HG03342 (cell line): ENCODE data around the gene CSF3R.
"Not testable (repeated sequence)": the region's sequence is repeated elsewhere in the genome, so short reads cannot be mapped to it uniquely, and the experiment has no call there.

ENCODE experiments used
- ATAC-seq: cut with Tn5 transposase; IDR thresholded peaks from one replicate; pipeline ENCODE4 v1.9.1; 2021; ENCODE audit warnings: mild to moderate bottlenecking, moderate library complexity; ENCODE audit not compliant: unreplicated experiment

CSF3R gene

DNA sequence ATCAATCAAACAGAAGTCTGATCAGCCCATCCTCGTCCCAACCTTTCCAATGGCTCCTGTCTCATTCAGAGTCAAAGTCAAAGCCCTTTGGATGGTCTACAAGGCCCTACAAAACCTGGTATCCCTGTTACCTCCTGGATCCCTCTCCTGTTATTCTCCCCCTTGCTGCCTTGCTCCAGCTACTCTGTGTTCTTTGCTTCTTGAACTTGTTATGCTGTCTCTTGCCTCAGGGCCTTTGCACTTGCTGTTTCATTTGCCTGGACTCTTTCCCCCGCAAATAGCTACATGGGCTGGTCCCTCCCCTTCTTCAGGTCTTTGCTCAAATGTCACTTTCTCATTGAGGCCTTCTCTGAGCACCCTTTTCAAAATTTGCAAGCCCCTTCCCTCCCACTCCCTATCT, 1.4 kb upstream of the CSF3R start:
- no peak for ATAC-seq

- ATAC-seq = no peak
These were observed 666 bp downstream of the CSF3R start for GRCh38 chr1:36481771-36482723.

- ATAC-seq = no peak
These were observed 1.6 kb downstream of the CSF3R start for GRCh38 chr1:36481091-36481490.

DNA sequence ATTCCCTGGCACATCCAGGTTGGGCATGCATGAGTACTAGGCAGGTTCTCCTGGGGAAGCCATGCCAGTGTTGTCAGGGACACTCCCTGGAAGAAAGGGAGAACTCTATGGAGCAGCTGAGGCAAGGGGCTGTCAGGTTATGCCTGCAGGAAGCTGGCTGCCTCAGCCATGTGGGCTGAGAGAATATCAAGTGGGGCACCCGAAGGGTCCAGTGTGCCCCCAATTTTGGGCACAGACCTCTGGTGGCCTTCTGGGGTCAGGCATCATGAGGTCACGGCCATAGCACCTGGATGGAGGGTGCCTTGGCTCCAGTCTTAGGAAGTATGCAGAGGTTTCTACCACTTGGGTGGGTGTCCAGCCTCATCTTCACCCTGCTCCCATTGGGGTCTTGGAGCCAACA, 2.6 kb downstream of the CSF3R start:
- ATAC-seq = no peak

GRCh38 chr1:36479505-36480051, 3.1 kb downstream of the CSF3R start:
- ATAC-seq = no peak

DNA sequence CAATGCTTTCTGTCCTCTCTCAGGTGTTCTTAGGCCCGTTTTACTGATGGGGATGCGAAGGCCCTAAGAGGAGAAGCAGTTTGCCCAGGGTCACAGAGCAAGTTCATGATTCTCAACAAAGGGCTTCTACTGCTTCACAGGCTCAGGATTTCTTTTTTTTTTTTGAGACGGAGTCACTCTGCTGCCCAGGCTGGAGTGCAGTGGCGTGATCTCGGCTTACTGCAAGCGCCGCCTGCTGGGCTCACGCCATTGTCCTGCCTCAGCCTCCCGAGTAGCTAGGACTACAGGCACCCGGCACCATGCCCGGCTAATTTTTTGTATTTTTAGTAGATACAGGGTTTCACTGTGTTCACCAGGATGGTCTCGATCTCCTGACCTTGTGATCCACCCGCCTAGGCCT, 5.1 kb downstream of the CSF3R start:
- not testable (repeated sequence) for ATAC-seq

GRCh38 chr1:36476945-36477344, 5.8 kb downstream of the CSF3R start:
- ATAC-seq = no peak

- no peak for ATAC-seq
These were observed 6.7 kb downstream of the CSF3R start for GRCh38 chr1:36475910-36476604.

DNA sequence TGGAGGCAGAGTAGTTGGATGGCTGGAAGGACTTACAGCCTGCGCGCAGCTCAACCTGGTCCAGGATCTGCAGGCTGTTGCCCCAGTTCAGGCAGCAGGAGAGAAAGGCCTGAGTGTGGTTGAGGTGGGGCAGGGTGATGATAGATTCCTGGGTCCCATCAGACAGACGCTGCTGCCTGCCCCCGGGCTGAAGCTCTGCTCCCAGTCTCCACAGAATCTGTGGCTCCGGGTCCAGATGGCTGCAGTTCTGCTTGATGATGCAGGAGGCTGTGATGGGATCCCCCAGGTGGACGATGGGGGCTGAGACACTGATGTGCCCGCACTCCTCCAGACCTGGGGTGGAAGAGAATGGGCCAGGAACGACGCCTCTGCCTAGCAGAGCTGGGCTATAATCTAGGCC, 7.4 kb downstream of the CSF3R start:
- ATAC-seq = no peak

DNA sequence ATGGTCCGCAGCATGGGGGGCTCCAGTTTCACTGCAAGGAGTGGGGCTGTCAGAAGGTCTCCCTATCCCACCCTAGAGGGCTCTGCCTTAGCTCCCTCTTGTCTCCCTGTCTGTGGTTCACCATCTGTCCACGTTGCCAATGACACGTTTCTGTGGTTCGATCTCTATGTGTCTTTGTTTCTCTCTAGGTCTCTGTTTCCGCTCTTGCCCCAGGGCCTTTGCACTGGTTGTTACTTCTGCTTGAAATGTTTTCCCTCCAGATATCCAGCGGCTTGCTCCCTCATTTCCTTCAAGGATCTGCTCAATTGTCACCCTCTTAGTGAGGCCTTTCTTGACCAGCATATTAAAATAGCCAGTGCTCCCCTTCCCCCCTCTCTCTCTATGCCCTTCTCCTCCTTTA, 10.1 kb downstream of the CSF3R start:
- no peak for ATAC-seq

- ATAC-seq = no peak
These were observed 10.7 kb downstream of the CSF3R start for GRCh38 chr1:36471830-36472641.

- no peak for ATAC-seq
These were observed 13.6 kb downstream of the CSF3R start for GRCh38 chr1:36469163-36469562.

DNA sequence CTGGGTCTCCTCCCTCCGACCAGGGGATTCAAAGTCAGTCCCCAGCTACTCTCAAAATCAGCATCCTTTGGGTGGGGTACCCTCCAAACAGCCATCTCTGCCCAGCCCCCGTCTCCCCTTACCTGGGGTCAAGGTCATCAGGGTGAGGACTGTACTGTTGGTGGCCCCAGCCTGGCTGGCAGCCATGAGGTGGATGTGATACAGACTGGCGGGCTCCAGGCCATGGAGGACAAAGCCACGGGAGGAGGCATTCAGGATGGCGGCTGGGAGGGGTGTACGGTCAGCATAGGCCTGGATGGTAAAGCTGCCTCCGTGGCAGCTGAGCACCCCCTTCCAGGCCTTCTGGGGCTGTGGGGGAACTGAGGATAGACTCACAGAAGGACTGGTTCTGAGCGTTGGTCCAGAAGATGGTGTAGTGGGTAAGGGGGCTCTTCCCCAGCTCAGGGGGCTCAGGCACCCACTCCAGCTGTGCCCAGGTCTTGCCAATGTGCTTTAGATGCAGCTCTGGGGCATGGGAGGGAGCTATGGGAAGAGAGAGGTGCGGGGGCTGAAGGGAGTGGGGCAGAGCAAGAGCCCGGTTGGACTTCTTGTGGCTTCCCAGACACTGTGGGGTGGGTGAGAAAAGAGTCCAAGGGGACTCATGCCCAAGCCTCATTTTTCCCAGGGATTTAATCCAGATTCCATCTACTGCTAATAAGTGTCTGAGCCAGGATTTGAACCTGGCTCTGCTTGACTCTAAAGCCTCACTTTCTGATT, 14.8 kb downstream of the CSF3R start:
- ATAC-seq = no peak

DNA sequence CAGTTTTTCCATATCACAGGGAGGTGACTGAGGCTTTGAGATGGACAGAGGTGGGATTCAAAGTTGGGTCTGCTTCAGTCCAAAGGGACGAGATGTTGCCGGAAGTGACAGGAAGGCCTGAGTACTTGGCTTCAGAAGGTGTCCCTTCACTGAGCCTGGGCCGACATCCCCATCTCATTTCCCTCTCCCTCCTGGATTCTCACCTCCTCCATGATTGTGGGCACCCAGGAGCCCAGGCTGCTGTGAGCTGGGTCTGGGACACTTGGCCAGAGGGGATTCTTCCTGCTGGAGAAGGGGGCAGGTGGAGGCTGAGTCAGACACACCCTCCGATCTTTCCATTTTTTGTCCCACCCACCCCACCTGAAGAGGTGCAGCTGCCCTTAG, 15.7 kb downstream of the CSF3R start:
- no peak for ATAC-seq

- no peak for ATAC-seq
These were observed 16.2 kb downstream of the CSF3R start for GRCh38 chr1:36466370-36467026.

DNA sequence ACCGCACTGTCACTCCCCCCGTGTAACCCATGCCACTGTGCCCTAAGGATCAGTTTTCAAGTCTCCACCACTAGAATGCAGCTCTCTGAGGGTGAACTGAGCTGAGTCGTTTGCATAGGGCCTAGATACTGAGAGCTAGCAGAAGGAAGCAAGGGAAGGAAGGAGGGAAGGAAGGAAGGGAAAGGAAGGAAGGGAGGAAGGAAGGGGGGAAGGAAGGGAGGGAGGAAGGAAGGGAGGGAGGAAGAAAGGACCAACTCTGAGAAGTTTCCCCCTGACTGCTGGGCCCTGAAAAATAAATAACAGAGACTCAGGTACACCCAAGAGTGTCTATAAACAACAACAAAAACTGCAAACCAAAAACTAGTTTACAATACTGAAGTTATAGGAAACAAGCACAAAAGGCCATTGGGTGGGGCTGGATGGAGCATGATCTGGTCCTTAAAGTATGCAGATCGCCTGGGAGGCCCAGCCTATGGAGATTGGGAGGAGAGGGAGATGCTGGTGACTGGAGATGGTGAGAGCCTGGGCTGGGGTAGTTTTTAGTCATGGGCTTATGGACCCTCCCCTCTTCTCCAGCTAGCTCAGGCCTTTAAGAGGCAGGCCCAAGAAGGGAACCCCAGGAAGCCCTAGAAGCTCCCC, 16.9 kb downstream of the CSF3R start:
- ATAC-seq = no peak

DNA sequence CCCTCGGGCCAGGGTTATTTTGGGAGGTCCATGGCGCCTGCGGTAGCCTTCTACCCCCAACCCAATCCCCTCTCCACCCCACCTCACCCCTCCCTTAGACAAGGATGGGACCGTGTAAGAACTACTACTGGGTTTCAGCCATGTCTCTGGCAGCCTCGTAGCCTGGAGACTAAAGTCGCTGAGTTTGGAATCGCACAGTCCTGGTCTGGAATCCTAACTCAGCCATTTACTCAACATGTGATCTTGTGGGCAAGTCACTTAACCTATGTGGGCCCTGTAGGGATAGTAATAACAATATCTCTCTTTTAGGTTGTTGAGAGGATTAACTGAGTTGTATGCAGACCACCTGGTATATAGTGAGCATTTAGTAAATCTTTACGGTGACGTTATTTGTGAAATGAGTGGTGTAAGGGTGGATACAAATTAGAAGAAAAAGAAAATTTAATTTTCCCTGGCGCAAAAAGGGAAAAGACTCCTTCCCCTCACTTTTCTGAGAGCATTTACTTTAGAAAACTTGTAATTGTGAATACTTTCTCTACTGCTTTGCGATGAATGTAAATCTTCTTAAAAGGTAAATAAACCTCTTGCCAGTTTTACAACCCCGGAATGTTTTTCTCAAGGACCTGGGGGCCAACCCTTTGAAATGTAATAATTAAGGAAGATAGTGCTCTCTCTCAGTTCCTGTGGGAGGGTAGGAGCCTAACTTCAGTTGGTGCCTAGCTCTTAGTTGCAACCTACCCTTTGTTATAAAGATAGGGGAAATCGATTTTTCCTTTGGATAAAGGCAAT, 17.9 kb downstream of the CSF3R start:
- ATAC-seq = peak; percentile 31

- ATAC-seq = peak; percentile 92
These were observed 18.7 kb downstream of the CSF3R start, which contains the start of gene MRPS15 for GRCh38 chr1:36463803-36464604. Gene MRPS15, minus strand, starts transcription at chr1:36464384. Its CDS starts 109 bp downstream, at chr1:36464275.
